NK-92 (cell line): Measurements from ENCODE around the gene ST8SIA1.
"Not testable (repeated sequence)": the region's sequence is repeated elsewhere in the genome, so short reads cannot be mapped to it uniquely, and the experiment has no call there.

Experiments
- DNase-seq: peaks from one replicate; lab custom pipeline; 2025; ENCODE audit not compliant: unreplicated experiment; lab: John Stamatoyannopoulos, UW

The ST8SIA1 gene, protein sequence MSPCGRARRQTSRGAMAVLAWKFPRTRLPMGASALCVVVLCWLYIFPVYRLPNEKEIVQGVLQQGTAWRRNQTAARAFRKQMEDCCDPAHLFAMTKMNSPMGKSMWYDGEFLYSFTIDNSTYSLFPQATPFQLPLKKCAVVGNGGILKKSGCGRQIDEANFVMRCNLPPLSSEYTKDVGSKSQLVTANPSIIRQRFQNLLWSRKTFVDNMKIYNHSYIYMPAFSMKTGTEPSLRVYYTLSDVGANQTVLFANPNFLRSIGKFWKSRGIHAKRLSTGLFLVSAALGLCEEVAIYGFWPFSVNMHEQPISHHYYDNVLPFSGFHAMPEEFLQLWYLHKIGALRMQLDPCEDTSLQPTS

DNA sequence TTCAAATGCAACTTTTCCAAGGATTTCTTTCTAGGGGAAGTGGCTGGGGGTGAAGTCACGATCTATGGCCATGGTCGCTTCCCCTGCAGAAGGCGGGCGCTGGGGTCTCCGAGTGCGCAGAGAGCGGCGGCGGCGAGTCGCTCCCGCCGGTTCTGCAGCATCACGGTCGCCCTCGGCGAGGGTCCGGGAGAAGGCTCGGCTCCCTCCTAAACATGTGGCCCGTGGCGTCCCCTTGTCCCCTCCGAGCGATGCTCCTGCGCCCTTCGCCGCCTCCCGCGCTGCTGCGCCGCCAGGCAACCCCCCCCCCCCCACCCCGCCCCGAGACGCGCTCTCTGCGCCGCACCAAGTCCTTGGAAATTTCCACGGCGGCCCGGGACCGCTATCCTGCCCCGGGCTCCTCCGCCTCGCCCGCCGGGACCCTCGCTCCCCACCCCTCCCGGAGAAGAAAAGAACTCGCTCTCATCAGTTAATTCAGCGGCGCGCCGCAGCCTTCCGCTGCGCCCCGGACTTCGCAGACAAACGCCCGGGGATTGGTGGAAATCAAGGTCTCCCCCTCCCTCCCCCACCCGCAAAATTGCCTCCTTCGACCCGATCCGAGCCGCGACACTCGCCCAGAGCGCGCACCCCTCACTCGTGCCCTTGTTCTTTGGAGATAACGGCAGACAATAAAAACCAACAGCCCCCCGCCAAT, at the start of gene ST8SIA1:
ST8SIA1 (minus strand) TSS at position 298 of the 691 bp plus-strand sequence. CDS start 475 bp downstream, outside the sequence.
- no peak for DNase-seq

DNA sequence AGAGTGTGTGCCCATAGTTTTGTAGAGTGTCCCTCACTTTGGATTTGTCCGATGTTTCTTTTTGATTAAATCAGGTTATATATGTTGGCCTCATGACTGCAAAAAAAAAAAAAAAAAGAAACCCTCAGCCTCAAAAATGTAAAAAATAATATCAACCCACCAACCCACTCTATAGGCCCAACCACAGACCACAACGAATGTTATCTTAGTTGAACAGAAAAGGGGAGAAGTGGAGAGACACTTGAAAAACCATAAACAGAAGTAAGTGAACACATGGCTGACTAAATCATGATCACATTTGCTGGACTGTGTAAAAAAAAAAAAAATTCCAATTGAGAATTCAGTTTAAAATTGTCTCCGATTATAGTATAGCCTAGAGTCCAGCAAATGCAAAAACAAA, 45.5 kb upstream of the ST8SIA1 start:
- DNase-seq, result no peak

DNA sequence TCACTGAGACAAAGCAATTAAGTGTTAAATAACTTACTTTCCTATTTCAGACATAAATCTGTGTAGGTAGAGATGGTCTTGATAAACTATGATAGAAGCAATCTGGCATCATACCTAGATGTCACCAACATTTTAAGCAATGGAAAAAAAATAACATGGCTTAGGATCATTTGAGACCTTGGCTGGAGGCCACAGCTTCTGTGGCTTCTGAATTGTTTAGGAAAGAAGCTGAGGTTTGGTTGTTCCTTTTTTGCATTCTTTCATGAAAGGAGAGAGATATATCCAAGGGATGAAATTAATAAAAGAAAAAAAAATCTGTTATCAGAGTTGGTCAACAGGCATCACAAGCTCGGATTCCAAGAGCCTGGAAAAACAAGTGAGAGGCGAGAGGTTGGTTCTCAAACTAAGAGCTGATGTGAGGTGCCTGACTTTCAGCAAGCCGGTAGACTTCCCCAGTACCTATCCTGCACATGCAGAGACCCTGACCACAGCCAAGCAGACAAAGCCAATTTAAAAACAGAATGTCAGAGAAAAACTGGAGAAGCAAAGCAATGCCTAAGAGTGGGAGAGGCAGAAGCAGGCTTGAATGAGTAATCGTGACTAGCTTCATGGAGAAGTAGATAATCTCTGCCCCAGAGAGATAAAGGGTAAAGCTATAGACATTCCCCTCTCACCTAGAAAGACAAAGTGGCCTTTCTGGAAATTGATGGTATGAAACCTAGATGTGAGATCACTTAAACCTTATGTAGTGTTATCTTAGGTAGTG, 43.4 kb upstream of the ST8SIA1 start:
- no peak for DNase-seq

DNA sequence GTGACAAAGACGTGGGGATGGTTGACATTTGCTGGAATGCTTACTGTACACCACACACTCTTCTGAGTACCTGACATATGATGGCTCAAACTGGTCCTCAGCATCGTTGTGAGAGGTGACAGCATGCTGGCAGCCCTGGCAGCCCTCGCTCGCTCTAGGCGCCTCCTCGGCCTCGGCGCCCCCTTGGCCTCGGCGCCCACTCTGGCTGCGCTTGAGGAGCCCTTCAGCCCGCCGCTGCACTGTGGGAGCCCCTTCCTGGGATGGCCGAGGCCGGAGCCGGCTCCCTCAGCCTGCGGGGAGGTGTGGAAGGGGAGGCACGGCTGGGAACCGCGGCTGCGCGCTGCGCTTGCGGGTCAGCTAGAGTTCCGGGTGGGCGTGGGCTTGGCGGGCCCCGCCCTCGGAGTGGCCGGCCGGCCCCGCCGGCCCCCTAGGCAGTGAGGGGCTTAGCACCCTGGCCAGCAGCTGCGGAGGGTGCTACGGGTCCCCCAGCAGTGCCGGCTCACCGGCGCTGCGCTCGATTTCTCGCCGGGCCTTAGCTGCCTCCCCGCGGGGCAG, 42.2 kb upstream of the ST8SIA1 start:
- DNase-seq, result not testable (repeated sequence)

DNA sequence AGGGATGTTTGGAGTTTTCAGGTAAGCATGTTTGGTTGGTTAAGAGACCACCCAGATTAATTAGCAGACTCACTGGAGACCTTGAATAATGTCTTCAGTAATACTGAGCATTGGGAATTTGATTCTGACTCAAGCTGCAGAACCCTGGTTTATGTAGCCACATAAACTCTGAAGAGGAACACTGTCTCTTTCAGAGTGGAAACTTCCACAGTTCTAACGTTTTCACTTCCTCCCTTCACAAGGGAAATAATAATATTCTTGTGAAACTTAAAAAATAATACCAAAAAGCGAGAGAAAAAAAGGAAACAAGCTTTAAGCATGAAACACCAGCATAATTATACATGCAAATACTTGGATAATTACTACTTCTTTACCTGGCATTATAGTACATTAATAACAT, 40.0 kb upstream of the ST8SIA1 start:
- DNase-seq, result no peak

DNA sequence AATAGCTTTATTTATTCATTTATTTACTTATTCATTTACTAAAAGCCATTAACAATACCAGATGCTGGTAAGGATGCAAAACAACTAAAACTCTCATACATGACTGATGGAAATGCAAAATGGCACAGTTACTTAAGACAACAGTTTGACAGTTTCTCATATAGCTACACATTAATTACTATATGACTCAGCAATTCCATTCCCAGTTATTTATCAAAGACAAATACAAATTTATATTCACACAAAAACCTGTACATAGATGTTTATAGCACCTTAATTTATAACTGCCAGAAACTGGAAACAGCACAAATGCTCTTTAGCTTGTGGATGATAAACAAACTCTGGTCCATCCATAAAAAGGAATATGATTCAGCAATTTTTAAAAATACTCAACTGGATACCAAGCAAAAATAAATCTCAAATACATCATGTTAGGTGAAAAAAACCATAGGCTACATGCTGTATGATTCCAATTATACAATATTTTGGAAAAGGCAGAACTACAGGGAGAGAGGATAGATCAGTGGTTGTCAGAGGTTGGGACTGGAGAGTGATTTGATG, 37.9 kb upstream of the ST8SIA1 start:
- DNase-seq, result no peak

DNA sequence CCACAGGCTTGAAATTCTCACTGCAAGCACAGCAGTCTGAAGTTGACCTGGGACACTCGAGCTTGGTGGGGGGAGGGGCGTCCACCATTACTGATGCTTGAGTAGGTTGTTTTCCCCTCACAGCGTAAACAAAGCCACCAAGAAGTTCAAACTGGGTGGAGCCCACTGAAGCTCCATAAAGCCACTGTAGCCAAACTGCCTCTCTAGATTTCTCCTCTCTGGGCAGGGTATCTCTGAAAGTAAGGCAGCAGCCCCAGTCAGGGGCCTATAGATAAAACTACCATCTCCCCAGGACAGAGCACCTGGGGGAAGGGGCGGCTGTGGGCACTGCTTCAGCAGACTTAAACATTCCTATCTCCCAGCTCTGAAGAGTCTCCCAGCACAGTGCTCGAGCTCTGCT, 31.7 kb upstream of the ST8SIA1 start:
- no peak for DNase-seq

DNA sequence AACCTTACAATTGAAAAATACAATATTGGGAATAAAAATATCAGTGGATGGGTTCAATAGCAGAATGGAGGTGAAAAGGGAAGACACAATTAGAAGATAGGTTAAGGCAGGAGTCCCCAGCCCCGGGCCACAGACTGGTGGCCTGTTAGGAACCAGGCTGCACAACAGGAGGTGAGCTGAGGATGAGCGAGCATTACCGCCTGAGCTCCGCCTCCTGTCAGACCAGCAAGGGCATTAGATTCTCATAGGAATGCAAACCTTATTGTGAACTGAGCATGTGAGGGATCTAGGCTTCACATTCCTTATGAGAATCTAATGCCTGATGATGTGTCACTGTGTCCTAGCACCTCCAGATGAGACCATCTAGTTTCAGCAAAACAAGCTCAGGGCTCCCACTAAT, 27.3 kb upstream of the ST8SIA1 start:
- no peak for DNase-seq

DNA sequence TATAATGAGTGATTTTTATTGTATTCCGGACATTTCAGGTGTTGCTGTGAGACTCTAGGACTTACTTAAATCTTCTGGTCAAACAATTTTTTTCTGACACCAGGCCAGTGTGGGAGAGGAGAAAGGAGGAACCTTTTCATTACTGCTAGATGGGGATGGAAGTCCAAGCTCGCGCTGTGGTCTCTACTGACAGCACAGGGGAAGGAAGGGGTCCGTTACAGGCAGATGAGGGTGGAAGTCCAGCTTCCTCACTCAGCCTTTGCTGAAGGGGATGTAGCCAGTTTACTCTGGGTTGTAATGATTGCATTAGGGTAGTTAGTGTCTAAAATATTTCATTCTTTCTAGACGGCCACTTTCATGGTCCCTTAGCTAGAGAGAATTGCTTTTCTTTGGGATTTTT, 26.3 kb upstream of the ST8SIA1 start:
- DNase-seq, result no peak

DNA sequence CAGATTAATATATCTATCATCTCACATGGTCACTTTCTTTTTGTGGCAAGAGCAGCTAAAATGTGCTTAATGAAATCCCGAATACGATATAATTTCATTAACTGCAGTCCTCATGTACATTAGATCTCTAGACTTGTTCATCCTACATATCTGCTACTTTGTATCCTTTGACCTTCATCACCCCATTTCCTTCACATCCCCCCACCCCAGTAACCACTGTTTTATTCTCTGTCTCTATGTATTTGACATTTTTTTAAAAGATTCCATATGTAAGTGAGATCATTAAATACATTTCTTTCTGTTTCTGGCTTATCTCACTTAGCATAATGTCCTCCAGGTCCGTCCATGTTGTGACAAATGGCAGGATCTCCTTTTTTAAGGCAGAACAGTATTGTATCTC, 23.0 kb upstream of the ST8SIA1 start:
- DNase-seq, result no peak

DNA sequence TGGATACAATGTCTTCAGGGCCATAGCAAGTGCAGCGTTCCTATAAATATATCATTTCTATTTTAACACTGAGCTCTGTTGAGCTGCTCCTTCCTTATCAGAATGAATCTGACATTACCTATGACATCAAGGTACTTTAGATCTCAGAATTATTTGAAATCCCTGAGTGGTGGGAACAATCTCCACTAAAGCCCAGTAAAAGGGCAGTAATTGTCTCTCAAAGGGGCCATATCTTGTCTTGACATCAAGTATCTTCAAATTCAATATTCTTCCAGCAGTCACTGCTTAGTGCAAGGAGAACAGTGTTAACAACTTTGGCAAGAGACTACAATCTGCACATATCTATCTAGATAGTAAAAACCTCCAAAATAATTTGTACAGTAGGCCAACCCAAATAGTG, 21.7 kb upstream of the ST8SIA1 start:
- DNase-seq, result no peak

DNA sequence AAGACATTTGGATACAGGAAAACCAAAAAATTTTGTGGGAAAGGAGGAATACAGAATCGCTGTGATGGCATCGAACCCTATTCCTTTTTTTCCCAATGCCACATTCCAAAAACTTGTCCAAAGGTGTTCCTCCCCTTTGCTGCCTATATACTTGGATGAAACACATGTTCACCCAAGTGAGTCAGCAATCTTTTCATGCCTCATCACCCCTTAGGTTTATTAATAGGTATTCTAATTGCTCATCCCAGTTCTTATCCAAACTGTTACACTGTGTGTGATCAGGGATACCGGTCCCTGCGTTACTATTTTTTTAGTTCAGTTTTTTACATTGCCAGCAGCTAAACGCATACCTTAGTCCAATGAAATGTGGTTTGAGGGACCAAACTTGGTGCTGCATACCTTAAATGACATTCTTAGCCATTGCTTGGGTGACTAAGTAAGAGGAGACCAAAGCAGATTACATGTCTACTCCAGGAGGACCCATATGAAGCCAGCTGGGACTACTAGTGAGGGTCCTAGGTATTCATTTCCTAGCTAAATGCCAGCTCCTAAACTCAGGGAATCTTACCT, 20.6 kb upstream of the ST8SIA1 start:
- no peak for DNase-seq

DNA sequence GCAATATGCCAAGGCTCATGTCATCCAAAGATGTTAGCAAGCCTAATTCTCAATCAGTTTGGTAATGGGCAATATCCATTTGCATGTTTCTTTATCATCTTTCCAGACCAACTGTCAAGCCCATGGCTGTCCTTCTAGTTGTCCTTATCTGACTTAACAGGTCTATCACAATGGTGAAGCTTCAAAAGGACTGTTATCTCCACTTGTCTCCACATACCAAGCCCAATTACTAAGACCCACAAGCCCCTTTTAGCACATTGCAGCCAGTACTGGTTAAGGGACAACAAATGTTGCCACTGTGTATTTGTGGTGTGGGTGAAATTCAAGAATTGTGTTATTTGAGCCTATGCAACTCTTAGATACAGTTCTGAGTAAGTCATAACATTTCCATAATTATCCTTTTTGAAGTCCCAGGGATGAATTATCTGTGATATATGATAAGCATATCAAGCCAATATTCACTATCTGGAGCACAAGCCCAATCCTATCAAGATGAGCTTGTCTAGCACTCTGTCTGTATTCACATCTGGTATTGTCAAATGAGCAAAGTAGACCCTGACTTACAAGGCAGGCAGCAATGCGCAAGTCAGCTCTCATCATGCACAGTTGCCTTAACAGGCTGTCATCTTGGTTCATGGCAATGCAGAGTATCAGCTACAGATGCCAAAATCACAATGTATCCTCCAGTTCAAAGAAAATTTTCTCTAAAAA, 19.3 kb upstream of the ST8SIA1 start:
- DNase-seq, result no peak

DNA sequence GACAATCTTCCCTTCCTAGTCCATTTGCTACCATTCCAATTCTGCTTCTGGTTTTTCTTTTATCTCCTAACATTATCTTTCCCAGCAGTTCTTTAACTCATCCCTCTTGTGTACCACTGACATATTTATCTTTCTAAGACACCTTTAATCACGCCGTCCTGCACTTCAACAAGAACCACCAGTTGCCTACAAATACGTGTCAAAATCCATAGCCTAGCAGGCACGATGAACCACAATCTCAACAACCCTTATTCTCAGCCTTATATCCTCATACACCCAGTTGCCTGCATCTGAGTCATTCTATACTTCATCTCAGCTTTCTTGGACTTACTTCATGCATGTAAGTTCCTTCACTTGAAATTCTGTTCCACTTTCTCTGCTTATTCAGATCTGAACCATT, 16.4 kb upstream of the ST8SIA1 start:
- no peak for DNase-seq

DNA sequence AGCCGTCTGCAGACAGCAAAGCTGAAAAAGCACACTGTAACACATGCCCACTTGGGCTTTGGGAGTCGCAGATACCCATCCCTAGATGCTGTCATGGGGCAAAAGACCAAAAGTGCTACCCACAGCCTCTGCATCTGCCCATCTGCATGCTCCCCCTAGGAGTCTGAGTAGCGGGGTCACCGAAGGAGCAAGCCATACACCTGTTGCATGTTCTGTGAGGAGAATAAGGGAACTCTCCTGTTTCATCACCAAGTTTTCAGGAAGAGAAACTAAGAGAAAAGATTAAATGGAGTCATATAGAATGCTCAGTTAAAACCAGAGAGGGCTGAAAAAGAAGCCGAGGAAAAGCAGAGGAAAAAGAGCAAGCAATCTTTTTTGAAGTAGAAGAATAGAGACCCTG, 13.7 kb upstream of the ST8SIA1 start:
- no peak for DNase-seq

DNA sequence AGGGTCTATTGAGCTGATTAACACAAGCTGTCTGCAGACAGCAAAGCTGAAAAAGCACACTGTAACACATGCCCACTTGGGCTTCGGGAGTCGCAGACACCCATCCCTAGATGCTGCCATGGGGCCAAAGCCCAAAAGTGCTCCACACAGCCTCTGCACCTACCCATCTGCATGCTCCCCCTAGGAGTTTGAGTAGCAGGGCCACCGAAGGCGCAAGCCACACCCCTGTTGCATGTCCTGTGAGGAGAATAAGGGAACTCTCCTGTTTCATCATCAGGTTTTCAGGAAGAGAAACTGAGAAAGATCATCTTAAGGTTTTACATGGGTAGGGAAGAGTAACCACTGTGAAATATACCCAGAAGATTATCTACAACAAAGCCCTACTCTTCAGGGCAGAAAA, 5.6 kb upstream of the ST8SIA1 start:
- no peak for DNase-seq

DNA sequence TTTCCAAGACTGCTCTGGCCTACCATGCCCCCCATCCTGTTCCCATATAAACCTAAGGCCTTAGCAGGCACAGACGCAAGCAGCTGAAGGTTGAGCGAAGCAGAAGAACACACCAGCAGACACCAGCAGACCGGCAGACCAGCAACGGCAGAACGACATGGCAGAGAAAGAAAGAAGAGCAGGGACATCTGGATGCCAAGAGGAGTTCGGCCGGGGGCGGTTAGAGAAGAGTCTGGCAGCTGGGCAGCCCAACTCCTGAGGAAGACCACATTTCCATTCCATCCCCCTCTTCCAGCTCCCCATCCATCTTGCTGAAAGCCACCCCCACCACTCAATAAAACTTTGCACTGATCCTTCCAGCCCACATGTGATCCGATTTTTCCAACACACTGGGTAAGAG, 5.2 kb upstream of the ST8SIA1 start:
- DNase-seq, result no peak

DNA sequence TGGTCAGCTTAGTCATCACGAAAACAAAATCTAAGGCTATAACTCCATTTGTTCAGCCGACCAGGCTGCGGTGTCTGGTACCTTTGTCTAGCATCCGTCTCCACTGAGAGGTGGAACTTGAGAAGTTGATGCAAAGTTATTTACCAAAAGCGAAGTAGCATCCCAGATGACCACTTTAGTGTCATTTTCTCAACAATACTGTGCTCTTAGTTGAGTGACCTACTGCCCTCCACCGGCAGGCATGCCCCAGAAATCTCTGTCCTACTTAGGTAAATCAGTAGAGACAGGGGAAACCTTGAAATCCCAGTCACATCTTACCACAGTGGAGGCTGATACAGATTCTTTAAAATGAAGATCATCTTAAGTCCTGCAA, 1.3 kb upstream of the ST8SIA1 start:
- DNase-seq, result no peak

DNA sequence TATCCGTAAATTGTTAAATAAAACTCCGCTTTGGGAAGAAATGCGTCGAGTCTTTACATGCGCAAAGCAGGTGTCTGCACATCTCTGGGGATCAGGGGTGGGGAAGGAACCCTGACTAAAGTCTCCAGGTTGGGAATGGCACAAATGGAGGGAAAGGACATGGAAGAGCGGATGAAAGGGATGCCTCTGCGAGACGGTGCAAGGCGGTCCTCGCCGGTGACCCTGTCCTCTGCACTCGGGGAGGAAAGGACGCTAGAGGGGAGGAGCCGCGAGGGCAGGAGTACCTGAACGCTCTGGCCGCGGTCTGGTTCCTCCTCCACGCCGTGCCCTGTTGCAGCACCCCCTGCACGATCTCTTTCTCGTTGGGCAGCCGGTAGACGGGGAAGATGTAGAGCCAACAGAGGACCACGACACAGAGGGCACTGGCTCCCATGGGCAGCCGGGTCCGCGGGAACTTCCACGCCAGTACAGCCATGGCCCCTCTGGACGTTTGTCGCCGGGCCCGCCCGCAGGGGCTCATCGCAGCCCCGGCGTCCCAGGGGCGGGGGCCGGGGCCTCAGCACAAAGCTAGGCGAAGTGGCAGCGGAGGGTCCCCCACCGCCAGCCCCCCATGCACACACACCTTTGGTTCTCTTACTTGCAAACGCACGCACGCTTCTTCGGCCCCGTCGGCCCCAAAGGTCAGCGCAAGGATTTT, 646 bp downstream of the ST8SIA1 start:
- DNase-seq, result no peak

DNA sequence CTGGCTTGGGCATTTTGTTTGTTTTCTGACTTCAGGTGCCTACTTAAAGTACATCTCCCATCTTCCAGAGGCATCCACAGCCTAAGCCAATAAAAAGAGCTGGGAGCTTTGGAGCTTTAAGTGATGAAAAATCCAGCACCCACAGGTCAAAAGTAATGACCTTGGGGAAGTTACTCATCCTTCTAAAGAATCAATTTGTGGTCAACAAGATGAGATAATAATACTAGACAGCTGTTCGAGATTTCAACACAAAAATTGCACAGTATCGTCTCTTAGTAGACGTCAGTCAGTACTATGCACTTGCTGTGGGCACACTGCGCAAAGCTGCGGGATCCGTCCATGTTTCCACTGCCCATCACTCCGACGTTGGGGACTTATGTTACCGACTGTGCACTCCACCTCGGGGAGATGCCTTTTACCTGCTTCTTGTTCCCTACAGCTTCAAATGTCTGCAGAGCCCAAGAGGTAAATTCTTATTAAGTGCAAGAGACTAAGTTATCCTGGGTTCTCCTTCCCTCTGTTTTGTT, 1.3 kb downstream of the ST8SIA1 start:
- no peak for DNase-seq
